UCSD-AML1 (cell line): ENCODE measurements around the gene C13orf42.
"Not testable (repeated sequence)": the region's sequence is repeated elsewhere in the genome, so short reads cannot be mapped to it uniquely, and the experiment has no call there.

Experiments
- DNase-seq: peaks from one replicate; lab custom pipeline; 2025; ENCODE audit not compliant: unreplicated experiment; lab: John Stamatoyannopoulos, UW

Gene C13orf42

GRCh38 chr13:51122868-51123566 lies 11.9 kb upstream of the C13orf42 start:
- DNase-seq = no peak

DNA sequence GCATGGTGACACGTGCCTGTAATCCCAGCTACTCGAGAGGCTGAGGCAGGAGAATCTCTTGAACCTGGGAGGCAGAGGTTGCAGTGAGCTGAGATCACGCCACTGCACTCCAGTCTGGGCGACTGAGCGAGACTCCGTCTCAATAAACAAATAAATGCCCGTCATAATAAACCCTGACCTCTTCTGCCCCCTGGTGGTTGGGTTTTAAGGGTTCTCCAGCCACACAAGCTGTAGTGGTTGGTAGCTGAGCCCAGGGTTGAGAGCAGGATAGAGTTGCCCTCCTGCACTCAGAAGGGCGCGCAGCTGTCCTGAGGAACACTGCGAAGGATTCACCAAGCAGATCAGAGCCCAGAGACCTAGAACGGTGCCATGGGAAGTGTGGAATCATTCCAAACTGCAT lies 9.8 kb upstream of the C13orf42 start:
- peak; percentile 24 for DNase-seq

DNA sequence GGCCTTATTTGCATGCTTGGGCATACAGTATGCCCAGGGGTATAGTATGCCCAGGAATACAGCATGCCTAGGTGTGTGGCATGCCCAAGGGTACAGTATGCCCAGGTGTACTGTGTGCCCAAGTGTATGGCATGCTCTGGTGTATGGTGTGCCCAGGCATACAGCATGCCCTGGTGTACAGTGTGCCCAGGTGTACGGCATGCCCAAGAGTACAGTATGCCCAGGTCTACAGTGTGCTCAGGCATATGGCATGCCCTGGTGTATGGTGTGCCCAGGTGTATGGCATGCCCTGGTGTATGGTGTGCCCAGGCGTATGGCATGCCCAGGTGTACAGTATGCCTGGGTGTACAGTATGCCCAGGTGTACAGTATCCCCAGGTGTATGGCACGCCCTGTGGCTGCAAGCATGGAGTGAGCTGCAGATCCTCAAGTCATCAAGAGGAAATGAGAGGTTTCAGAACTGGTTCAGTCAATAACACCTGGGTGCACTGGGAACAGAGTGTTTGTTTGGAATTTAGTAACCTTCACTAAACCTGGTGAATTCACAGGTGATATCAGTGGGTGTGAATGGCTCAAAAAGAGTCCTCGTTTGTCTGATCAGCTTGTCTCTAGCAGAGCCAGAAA lies 7.8 kb upstream of the C13orf42 start:
- DNase-seq = no peak

DNA sequence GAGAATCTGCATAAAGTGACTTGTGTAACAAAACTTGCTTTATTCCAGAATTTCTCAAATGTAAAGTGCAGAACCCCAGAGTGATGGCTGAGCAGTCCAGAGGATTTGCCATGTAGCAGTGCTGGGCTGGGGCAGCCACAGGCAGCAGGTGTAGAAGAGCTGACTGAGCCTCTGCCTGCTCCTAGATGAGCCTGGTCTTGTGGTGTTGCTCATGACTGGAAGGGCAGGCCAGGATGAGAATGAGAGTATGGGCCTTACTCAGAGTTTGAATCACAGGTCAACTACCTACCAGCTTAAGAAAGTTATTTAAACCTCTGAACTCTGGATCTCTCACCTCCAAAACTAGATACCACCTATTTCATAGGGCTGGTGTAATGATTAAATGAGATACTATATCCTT lies 2.9 kb upstream of the C13orf42 start:
- no peak for DNase-seq

DNA sequence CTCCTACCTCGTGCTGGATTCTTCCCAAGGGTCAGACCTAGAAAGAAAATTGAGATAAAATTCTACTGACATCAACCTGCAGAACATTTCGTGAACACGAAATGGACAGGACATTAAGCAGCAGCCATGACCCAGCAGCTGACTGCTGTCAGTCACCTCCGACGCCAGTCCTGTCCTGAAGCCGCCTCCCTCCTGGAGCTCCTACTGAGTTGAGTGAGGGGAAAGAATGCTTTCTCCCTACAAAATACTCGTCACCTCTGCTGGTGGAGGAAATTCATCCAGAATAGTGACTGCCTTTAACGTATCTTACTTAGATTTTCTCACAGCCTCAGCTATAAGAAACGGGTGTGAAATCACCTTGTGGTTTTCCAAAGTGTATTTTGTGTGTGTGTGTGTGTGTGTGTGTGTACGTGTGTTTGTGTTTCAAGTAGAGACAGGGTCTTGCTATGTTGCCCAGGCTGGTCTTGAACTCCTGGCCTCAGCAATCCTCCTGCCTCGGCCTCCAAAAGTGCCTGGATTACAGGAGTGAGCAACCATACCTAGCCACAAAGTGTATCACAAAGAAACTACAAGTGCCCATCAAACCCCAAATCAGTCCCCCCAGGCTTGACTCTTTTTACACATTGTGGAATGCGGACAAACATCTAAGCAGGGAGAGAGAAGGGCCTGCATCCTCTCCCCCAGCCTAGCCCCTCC lies 2.3 kb upstream of the C13orf42 start:
- DNase-seq = no peak

GRCh38 chr13:51112771-51113170 lies 1.7 kb upstream of the C13orf42 start:
- DNase-seq = no peak

DNA sequence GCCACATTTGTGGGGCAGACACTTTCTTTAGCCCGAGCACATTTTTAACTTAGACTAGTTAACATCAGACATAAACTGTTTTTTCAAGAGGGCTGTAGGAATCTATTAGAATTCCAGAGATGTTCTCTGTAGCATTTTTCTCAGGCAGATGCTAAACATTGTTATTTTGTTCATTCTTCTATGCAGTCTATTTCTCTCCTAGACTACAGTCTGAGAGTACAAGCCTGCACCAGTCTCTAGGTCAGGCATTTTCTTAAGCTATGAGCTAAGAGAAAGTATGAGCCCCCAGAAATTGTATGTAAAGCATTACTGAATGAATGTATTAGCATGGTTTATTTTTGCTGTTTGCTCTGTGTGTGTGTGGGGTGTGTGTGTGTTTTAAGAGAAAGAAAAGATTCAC lies 923 bp upstream of the C13orf42 start:
- no peak for DNase-seq

DNA sequence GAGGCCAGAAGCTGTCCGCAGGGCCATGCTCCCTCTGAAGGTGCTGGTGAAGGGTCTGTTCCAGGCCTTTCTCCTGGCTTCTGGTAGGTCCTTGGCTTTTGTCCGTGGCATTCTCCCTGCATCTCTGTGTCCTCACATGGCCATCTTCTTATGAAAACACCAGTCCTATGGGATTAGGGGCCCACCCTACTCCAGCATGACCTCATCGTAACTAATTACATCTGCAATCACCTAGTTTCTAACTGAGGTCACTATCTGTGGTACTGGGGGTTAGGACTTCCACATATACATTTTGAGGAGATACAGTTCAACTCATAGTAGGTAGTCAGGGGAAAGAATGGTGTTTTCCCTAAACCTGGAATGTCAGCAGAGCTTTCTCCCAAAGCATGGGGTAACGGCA lies 3.1 kb downstream of the C13orf42 start:
- no peak for DNase-seq

DNA sequence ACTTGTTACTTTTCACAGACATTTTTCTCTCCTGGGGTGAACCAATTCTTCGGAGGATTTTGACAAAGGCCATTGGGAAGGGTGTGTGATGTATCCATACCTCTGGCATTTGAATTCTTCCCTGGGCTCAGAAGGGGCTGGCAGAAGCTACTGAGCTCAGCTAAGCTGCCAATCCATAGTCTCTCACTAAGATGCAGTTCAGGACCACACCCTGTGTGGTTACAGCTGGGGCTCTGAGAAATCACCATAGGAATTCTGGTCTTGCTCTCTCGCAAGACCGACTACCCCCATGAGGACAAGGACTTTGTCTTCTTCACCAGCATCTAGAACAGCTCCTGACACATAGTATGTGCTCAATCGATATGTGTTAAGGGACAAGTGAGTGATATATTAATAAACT lies 6.0 kb downstream of the C13orf42 start:
- no peak for DNase-seq

GRCh38 chr13:51101636-51102235 lies 9.3 kb downstream of the C13orf42 start:
- no peak for DNase-seq

DNA sequence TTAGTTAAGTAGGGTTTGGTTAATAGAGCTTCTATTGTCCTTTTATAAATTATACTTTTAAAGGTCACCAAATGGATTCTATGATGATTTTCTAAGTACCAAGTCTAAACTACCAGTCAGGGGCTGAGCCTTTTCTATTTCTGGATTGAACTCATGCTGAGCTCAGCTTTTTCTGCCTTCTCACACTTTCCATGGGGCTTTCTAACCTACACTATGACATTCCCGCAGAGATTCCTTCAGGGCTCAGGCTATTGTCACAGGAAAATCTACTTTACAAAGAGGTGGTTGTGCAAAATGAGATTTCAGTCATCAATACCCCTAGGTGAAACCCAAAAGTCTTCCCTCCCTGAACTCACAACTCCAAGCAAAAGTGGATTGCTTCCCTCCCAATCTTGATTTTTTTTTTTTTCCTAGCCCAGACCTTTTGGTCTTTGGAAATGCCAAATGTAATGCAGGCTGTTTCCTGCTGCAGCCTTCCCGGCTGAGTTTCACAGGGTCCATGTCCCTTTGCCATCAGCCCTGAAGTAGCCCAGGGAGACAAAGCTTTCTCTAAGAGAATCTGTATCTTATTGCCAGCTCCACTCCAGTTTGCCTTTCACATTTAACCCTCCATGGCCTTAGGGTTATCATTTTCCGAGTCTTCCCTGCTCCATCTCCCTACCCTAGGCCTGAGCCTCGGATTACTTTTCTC lies 13.6 kb downstream of the C13orf42 start:
- no peak for DNase-seq

DNA sequence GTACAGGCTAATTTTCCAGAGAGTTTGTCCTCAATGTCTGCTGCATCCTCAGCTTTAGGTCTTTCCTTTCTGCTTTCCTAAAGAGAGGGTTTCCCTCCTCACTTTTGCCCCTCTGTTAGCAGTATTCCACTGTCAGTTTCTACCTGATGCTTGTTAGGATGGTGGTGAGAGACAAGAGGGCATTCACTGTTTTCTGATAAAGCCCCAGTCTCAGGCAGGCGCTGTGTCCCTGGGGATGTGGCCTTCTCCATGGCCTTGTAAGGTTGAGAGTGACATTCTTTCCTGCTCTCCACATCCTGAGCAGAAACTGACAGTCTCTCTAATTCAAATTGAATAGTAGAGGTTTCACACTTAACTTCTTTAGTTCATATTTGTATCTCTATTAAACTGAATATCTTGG lies 14.9 kb downstream of the C13orf42 start:
- no peak for DNase-seq

GRCh38 chr13:51093574-51093973 lies 17.5 kb downstream of the C13orf42 start:
- no peak for DNase-seq

DNA sequence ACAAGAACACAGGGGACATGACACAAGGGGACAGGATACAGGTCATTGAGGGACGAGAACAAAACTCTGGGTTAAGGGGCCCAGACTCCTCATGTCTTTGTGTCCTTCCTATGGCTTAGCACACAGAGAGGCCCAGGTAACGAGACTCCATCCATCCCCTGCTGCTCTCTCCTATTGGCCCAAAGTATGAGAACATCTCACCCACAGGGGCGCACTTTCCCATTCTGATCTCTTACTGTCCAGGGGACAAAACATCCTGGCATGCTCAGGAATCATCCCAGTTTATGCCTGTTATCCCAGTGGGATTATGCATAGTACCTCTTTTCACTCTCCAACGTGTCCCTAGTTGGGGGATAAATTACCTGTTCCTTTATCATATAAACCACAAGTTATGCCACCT lies 19.2 kb downstream of the C13orf42 start:
- no peak for DNase-seq

DNA sequence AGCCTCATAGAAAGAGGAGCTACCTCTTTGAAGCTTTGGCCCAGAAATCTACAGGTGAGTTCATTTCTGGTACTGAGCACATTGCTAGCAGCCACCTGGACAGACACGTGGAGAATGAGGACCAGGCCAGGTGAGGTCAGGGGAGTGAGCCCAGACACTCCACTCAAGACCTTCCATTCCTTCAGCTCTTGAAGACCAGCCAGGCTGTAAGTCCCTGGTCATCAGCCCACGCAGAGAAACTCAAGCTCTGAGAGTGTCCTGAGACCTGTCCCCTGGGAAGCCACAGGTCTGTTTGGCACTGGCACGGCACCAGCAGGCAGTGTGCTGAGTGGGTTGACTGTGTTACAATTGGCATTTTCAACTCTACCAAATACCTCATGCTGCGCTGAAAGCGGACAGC lies 27.4 kb downstream of the C13orf42 start:
- DNase-seq = no peak

DNA sequence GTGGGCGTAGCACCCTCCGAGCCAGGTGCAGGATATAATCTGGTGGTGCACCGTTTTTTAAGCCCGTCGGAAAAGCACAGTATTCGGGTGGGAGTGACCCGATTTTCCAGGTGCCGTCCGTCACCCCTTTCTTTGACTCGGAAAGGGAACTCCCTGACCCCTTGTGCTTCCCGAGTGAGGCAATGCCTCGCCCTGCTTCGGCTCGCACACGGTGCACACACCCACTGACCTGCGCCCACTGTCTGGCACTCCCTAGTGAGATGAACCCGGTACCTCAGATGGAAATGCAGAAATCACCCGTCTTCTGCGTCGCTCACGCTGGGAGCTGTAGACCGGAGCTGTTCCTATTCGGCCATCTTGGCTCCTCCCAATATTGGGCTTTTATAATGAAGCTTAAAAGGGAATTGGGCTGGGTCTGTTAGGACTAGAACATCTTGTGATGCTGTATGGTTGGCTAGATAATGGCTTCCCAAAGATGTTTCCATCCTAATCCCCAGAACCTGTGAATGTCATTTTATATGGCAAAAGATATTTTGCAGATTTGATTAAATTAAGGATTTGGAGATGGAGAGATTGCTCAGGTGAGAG lies 30.5 kb downstream of the C13orf42 start:
- not testable (repeated sequence) for DNase-seq

DNA sequence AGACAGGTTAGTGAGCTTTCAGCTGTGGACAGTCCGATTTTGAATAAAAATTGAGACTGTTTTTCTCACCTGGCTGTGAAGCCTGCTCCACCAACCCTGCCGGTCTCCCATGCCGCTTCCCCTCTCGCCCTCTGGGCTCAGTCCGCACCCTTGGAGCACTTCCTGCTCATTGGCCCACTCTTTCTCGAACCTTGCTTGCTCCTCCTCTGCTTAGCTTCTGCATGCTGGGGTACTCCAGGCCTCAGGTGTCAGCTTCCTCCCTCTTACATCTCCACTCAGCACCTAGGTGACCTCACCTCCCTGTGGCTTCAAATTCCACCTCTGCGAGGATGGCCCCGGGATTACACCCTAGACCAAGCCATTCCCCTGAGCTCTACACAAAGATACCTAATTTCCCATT lies 39.6 kb downstream of the C13orf42 start:
- no peak for DNase-seq

- DNase-seq = peak; percentile 82
These were observed 40.9 kb downstream of the C13orf42 start for GRCh38 chr13:51070005-51070649.

- DNase-seq = no peak
These were observed 42.6 kb downstream of the C13orf42 start for GRCh38 chr13:51068501-51068900.

DNA sequence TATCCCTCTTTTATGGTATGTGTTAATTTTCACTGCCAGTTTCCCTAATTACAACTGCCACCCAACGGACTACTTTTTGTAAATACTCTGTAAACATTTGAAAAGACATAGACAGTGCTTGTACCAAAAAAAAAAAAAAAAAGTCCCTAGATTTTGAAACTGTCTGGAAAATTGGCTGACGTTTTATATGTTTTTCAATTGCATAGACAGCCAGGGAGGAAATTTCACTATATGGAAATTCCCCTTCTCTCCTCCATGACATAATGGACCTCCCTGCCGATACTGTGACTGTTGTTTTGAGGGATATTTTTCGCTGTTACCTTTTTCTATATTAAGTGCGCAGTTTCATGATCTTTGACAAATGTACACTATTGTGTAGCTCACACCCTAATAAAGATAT lies 43.4 kb downstream of the C13orf42 start:
- no peak for DNase-seq
